Measurements from ENCODE around the gene ZBTB7C.

The ZBTB7C gene

DNA sequence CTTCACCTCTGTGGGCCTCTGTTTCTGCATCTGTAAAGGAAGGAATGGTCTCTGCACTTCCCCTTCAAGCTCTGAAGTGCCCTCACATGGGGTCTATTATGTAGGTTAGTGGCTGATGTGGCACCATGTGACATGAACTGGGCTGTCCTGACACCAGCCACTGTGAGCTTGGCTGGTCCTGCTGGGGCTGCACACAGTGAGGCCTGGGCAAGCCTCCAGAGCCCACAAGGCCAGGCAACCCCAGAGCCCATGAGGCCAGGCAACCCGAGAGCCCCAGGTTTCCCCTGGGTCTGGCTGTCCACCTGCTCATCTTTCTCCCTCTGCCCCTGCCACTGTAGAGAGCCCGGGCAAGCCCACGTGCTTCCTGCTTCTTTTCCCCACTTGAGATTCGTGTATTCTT, 328.6 kb downstream of the ZBTB7C start:
- DNase-seq (ENCODE audit: low spot score): no peak

DNA sequence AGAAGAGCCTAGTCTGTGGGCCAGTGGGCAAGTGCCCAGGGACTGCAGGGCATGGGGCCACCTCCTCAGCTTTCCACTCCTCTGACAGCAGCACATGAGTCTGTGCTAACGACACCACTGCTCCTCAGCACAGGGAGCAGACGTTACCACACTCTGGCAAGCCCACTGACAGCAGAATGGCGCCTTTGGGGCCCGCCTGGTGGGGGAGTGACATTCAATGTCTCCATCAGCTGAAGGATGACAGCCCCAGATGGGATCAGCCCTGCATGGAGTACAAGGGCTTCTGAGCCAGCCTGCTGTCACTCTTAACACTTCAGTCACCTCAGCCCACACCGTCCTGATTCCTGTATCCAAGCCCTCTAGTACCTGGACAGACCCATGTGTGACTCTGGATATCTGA, 329.3 kb downstream of the ZBTB7C start:
- TF ChIP-seq CTCF (IDR thresholded peaks at IDR 0.05; ENCODE audit: extremely low read depth, missing control alignments): no peak
- DNase-seq (ENCODE audit: low spot score): no peak

More for the DNA sequence above, 328.6 kb downstream of the ZBTB7C start:
- no peak for TF ChIP-seq CTCF (IDR thresholded peaks at IDR 0.05; ENCODE audit: extremely low read depth, missing control alignments)

GRCh38 chr18:48078448-48078847, 330.7 kb downstream of the ZBTB7C start:
- no peak for TF ChIP-seq CTCF (IDR thresholded peaks at IDR 0.05; ENCODE audit: extremely low read depth, missing control alignments)
- no peak for DNase-seq (ENCODE audit: low spot score)

- DNase-seq (ENCODE audit: low spot score): no peak
- no peak for TF ChIP-seq CTCF (IDR thresholded peaks at IDR 0.05; ENCODE audit: extremely low read depth, missing control alignments)
These were observed 331.9 kb downstream of the ZBTB7C start for GRCh38 chr18:48077291-48077690.

GRCh38 chr18:48076461-48076860, 332.7 kb downstream of the ZBTB7C start:
- no peak for DNase-seq (ENCODE audit: low spot score)
- TF ChIP-seq CTCF (IDR thresholded peaks at IDR 0.05; ENCODE audit: extremely low read depth, missing control alignments): no peak

DNA sequence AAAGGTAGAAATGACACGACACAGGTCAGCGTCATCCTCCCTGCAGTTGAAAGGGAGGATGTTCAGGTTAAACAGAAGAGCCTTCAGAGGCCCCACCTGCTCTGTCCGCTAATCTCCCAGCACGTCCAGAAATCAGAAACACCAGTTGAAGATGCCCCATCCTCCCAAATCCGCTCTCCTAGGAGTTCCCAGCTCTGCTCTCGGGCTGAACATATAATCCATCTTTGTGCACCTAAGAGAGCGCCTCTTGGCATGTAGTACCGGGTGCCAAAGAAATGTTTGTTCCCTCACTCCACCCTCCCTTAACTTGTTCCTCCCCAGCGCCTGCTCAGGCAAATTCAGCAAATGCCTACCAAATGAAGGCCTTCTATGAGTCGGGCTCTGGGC, 333.5 kb downstream of the ZBTB7C start:
- no peak for TF ChIP-seq CTCF (IDR thresholded peaks at IDR 0.05; ENCODE audit: extremely low read depth, missing control alignments)
- no peak for DNase-seq (ENCODE audit: low spot score)

DNA sequence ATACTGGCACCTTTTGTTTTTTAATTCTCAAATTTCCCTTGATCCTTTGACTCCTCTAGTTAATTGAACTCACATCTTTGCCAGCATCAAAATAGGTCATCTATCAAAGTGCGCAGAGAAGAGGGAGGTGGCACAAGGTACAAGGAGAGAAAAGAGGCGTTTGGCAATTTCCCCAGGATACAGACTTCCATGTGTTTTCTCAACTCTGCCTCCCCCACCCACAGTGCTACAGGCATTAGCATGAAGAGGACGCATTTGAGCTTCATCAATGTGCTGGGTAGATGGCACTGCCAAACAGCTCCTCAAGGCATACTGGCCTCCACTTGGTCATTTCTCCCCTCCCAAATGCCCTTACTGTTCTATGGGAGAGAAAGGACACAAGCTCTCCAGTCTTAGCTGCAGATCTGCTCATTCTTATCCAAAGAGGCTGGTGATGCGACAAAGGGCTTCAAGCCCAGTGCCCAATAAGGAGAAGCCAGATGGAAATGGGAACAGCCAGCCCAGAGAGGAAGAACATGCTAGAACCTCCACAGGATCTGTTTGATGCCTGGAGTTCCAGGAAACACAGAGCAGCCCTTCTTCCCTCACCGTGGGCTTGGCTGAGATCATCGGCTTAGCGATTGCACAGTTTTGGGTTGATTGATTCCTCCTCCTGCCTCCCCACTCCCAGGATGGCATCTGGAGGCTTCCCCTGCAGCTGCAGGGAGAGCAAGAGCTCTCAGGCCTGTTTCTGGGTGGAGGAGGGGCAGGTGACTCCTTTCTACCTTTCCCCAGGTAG, 334.1 kb downstream of the ZBTB7C start:
- no peak for DNase-seq (ENCODE audit: low spot score)
- no peak for TF ChIP-seq CTCF (IDR thresholded peaks at IDR 0.05; ENCODE audit: extremely low read depth, missing control alignments)
